H9 (cell line): Measurements from ENCODE around the gene PKDCC. TPM values are rescaled to one million over a fixed set of nuclear protein-coding genes. Genes with fewer than 3 reads are reported as not detected.

Experiments
- DNase-seq: peaks from one replicate; pipeline ENCODE4 v3.0.0-alpha.2; 2017
- H2AFZ ChIP-seq: one replicate; pipeline ENCODE4 v1.6.1; 2013; ENCODE audit warnings: mild to moderate bottlenecking, low read length, control low read depth, moderate library complexity
- H2AK5ac ChIP-seq: 2 replicates; pipeline ENCODE4 v1.6.1; 2013; ENCODE audit warnings: low read length, control low read depth, mixed read lengths; ENCODE audit not compliant: insufficient read length
- H2BK120ac ChIP-seq: one replicate; pipeline ENCODE4 v1.6.1; 2013; ENCODE audit warnings: low read depth, mild to moderate bottlenecking, low read length, control low read depth, inconsistent platforms; ENCODE audit not compliant: poor library complexity, severe bottlenecking
- H2BK12ac ChIP-seq: 2 replicates; pipeline ENCODE4 v1.6.1; 2013; ENCODE audit warnings: low read length, control low read depth, mixed read lengths, low read depth; ENCODE audit not compliant: insufficient read length
- H2BK15ac ChIP-seq: 2 replicates; pipeline ENCODE4 v1.6.1; 2013; ENCODE audit warnings: low read depth, low read length, control low read depth
- H2BK20ac ChIP-seq: one replicate; pipeline ENCODE4 v1.6.1; 2013; ENCODE audit warnings: low read depth, mild to moderate bottlenecking, low read length, control low read depth, inconsistent platforms; ENCODE audit not compliant: poor library complexity, severe bottlenecking
- H2BK5ac ChIP-seq: 2 replicates; pipeline ENCODE4 v1.6.1; 2013; ENCODE audit warnings: low read length, control low read depth, mixed read lengths; ENCODE audit not compliant: insufficient read length
- H3K14ac ChIP-seq: 2 replicates; pipeline ENCODE4 v1.6.1; 2013; ENCODE audit warnings: low read length, control low read depth; ENCODE audit not compliant: insufficient read depth
- H3K18ac ChIP-seq: 2 replicates; pipeline ENCODE4 v1.6.1; 2013; ENCODE audit warnings: low read depth, mild to moderate bottlenecking, mixed read lengths, low read length, control low read depth; ENCODE audit not compliant: insufficient read length
- H3K23ac ChIP-seq: 2 replicates; pipeline ENCODE4 v1.6.1; 2013; ENCODE audit warnings: low read length, control low read depth, mixed read lengths, low read depth; ENCODE audit not compliant: insufficient read length
- H3K23me2 ChIP-seq: 2 replicates; pipeline ENCODE4 v1.6.1; 2013; ENCODE audit warnings: low read depth, mild to moderate bottlenecking, mixed read lengths, low read length, control low read depth; ENCODE audit not compliant: insufficient read length, poor library complexity, severe bottlenecking
- H3K27ac ChIP-seq: 2 replicates; pipeline ENCODE4 v1.5.1; 2013; ENCODE audit warnings: low read length, control low read depth, mixed read lengths, low read depth; ENCODE audit not compliant: insufficient read length
- H3K27me3 ChIP-seq: 2 replicates; pipeline ENCODE4 v1.6.1; 2013; ENCODE audit warnings: low read length, control low read depth, inconsistent platforms; ENCODE audit not compliant: insufficient read depth
- H3K4ac ChIP-seq: 2 replicates; pipeline ENCODE4 v1.6.1; 2013; ENCODE audit warnings: low read depth, mild to moderate bottlenecking, control low read depth, inconsistent platforms, low read length, moderate library complexity
- H3K4me1 ChIP-seq: 2 replicates; pipeline ENCODE4 v1.6.1; 2013; ENCODE audit warnings: low read length, control low read depth, inconsistent platforms; ENCODE audit not compliant: insufficient read depth
- H3K4me2 ChIP-seq: 2 replicates; pipeline ENCODE4 v1.6.1; 2013; ENCODE audit warnings: low read length, control low read depth, mixed read lengths; ENCODE audit not compliant: insufficient read length, insufficient read depth
- H3K56ac ChIP-seq: 2 replicates; pipeline ENCODE4 v1.6.1; 2013; ENCODE audit warnings: low read depth, mild to moderate bottlenecking, mixed read lengths, low read length, control low read depth; ENCODE audit not compliant: insufficient read length
- H3K79me1 ChIP-seq: 2 replicates; pipeline ENCODE4 v1.6.1; 2013; ENCODE audit warnings: low read depth, mild to moderate bottlenecking, moderate library complexity, low read length, control low read depth, inconsistent platforms; ENCODE audit not compliant: insufficient read depth, poor library complexity, severe bottlenecking
- H3K79me2 ChIP-seq: 2 replicates; pipeline ENCODE4 v1.6.1; 2013; ENCODE audit warnings: low read length, control low read depth, inconsistent platforms; ENCODE audit not compliant: insufficient read depth
- H3K9ac ChIP-seq: 2 replicates; pipeline ENCODE4 v1.6.1; 2013; ENCODE audit warnings: low read length, control low read depth, mixed read lengths; ENCODE audit not compliant: insufficient read length; ENCODE audit errors: extremely low read depth
- H3K9me3 ChIP-seq: one replicate; pipeline ENCODE4 v1.6.1; 2013; ENCODE audit warnings: low read depth, low read length, inconsistent platforms; ENCODE audit not compliant: control insufficient read depth
- H3T11ph ChIP-seq: one replicate; pipeline ENCODE4 v1.6.1; 2013; ENCODE audit warnings: mild to moderate bottlenecking, low read length, control low read depth, inconsistent platforms
- H4K20me1 ChIP-seq: one replicate; pipeline ENCODE4 v1.6.1; 2013; ENCODE audit not compliant: control insufficient read depth, insufficient read length, insufficient read depth
- H4K5ac ChIP-seq: 2 replicates; pipeline ENCODE4 v1.6.1; 2013; ENCODE audit warnings: low read depth, mild to moderate bottlenecking, mixed read lengths, low read length, control low read depth; ENCODE audit not compliant: insufficient read length
- H4K8ac ChIP-seq: replicated peaks from 2 replicates; pipeline ENCODE4 v1.6.1; 2013; ENCODE audit warnings: low read length, control low read depth, mixed read lengths, low read depth; ENCODE audit not compliant: insufficient read length
- H4K91ac ChIP-seq: 2 replicates; pipeline ENCODE4 v1.6.1; 2013; ENCODE audit warnings: low read depth, mild to moderate bottlenecking, moderate library complexity, mixed read lengths, low read length, control low read depth; ENCODE audit not compliant: insufficient read length
- H3K27ac Mint-ChIP-seq, 3 experiments: 2 replicates in 2 of 3; 3 replicates in 1 of 3; pipeline ENCODE4 v1.8.0; 2020 to 2021; ENCODE audit warnings: mixed read lengths in 3 of 3, mild to moderate bottlenecking in 1 of 3, moderate library complexity in 1 of 3
- H3K27me3 Mint-ChIP-seq: 2 replicates; pipeline ENCODE4 v1.8.0; 2021; ENCODE audit warnings: low read depth, mild to moderate bottlenecking, moderate library complexity, mixed read lengths
- H3K36me3 Mint-ChIP-seq, 3 experiments: 2 replicates in 2 of 3; 3 replicates in 1 of 3; pipeline ENCODE4 v1.8.0; 2020 to 2021; ENCODE audit warnings: low read depth in 3 of 3, mixed read lengths in 3 of 3; ENCODE audit not compliant: insufficient read depth in 1 of 3
- H3K4me1 Mint-ChIP-seq, 2 experiments: 2 replicates each; pipeline ENCODE4 v1.8.0; 2020; ENCODE audit warnings: mixed read lengths in 2 of 2
- H3K4me3 Mint-ChIP-seq, 2 experiments: 2 replicates in 1 of 2; 3 replicates in 1 of 2; pipeline ENCODE4 v1.8.0; 2020 to 2021; ENCODE audit warnings: mild to moderate bottlenecking in 2 of 2, mixed read lengths in 2 of 2, moderate library complexity in 1 of 2
- H3K9me3 Mint-ChIP-seq, 2 experiments: 2 replicates in 1 of 2; 3 replicates in 1 of 2; pipeline ENCODE4 v1.8.0; 2020; ENCODE audit warnings: mild to moderate bottlenecking in 2 of 2, mixed read lengths in 2 of 2, moderate library complexity in 1 of 2
- WGBS: extraction: QIAGEN DNeasy Blood & Tissue Kit; methylation state at CpG from one replicate; pipeline ENCODE4 v1.1.7; 2013; ENCODE audit warnings: missing lambda C conversion rate, low lambda C conversion rate, mixed read lengths; ENCODE audit not compliant: insufficient read length; ENCODE audit errors: extremely low coverage; 5-methylcytosine and 5-hydroxymethylcytosine counted together
- total RNA-seq: library from RNA; stranded (reverse); gene quantifications from 2 replicates; pipeline ENCODE4 v1.2.1, GENCODE V29; 2021
- TF ChIP-seq, protein P1 (sequence below): fragments of 200-600 bp; sonication (generic); conservative IDR thresholded peaks from 3 replicates; pipeline ENCODE4 v1.8.0; 2021; ENCODE audit warnings: antibody characterized with exemption, mild to moderate bottlenecking

PKDCC gene
- total RNA-seq, 1 experiment from 2014 or later: 134 TPM

DNA sequence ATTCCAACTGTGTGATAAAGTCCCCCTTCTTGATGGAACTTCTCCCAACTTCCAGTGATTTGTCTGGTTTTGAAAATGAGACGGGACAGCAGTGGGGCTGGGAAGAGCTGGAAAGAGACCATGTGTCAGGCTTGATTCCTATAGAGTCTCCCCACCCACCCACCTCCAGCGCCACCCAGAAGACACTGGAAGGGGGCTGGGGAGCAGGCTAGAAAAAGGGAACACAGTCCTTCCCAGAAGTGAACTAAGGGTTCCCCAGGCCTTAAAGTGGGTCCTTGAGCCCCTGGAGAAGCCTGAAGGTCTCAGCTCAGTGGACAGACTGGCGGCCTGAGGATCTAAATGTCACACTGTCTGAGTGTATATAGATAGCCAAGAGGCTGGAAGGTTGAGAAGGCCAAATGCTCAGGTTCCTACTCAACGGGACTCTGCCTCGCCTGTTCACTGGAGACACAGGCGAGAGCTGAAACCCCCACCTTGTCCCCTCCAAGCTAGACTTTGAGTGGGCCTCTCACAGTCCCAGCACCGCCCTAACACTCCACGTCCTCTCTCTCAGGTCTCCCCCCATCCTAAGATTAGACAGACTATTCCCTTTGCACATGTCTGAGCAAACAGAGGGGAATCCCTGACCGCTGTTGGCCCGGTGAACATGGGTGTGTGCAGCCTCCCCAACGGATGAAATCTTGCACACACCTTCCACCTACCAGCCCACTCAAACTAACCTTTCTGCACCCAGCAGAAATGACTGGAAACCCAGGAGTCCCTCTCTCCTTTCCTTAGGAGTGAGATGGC, 1.6 kb downstream of the PKDCC start:
- no peak overlapping the region for H3K9ac ChIP-seq
- H3K27ac Mint-ChIP-seq: no peak overlapping the region; a peak in 2 of 7 replicates

More for the DNA sequence above, 1.6 kb downstream of the PKDCC start:
- Histone ChIP-seq H3K14ac (no peak overlapping the region), H2BK120ac (no peak overlapping the region), H2BK12ac (no peak overlapping the region), H2BK15ac (no peak overlapping the region), H4K5ac (no peak overlapping the region), H3K27me3 (peaks cover 11% of the 10 kb centered on the region; the same call in 1 of the 2 replicates), H3K18ac (no peak overlapping the region), H2BK20ac (no peak overlapping the region), H2BK5ac (no peak overlapping the region), H2AFZ (no peak overlapping the region), H3K4me2 (peak overlapping the region; percentile 35), H3K4ac (no peak overlapping the region), H3K23me2 (peaks cover 11% of the 10 kb centered on the region), H4K8ac (no peak overlapping the region), H4K20me1 (no peaks in the 10 kb centered on the region), H3K79me1 (no peaks in the 10 kb centered on the region), H3K79me2 (no peaks in the 10 kb centered on the region), H3K9me3 (no peaks in the 10 kb centered on the region), H3T11ph (no peak overlapping the region), H2AK5ac (no peak overlapping the region), H3K23ac (no peak overlapping the region), H4K91ac (no peak overlapping the region), H3K4me1 (no peaks in the 10 kb centered on the region), H3K56ac (no peak overlapping the region), H3K27ac (no peak overlapping the region)
- Mint-ChIP-seq H3K4me3 (peak overlapping the region; percentile 88 to 91), H3K27me3 (peaks cover 23% of the 10 kb centered on the region), H3K36me3 (peaks cover 5 to 51% (median 35%) of the 10 kb centered on the region in 3 experiments; a peak in 5 of 7 replicates), H3K4me1 (peaks cover 69 to 72% of the 10 kb centered on the region in 2 experiments), H3K9me3 (no peaks in the 10 kb centered on the region)
- WGBS: no CpG with 5 or more reads among the region's 11 CpGs
- DNase-seq: no peak
- TF ChIP-seq, protein P1, sequence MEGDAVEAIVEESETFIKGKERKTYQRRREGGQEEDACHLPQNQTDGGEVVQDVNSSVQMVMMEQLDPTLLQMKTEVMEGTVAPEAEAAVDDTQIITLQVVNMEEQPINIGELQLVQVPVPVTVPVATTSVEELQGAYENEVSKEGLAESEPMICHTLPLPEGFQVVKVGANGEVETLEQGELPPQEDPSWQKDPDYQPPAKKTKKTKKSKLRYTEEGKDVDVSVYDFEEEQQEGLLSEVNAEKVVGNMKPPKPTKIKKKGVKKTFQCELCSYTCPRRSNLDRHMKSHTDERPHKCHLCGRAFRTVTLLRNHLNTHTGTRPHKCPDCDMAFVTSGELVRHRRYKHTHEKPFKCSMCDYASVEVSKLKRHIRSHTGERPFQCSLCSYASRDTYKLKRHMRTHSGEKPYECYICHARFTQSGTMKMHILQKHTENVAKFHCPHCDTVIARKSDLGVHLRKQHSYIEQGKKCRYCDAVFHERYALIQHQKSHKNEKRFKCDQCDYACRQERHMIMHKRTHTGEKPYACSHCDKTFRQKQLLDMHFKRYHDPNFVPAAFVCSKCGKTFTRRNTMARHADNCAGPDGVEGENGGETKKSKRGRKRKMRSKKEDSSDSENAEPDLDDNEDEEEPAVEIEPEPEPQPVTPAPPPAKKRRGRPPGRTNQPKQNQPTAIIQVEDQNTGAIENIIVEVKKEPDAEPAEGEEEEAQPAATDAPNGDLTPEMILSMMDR: no peak
